Measurements from ENCODE around the gene CYP2B6.
"Not testable (repeated sequence)": the region's sequence is repeated elsewhere in the genome, so short reads cannot be mapped to it uniquely, and the experiment has no call there.

DNA sequence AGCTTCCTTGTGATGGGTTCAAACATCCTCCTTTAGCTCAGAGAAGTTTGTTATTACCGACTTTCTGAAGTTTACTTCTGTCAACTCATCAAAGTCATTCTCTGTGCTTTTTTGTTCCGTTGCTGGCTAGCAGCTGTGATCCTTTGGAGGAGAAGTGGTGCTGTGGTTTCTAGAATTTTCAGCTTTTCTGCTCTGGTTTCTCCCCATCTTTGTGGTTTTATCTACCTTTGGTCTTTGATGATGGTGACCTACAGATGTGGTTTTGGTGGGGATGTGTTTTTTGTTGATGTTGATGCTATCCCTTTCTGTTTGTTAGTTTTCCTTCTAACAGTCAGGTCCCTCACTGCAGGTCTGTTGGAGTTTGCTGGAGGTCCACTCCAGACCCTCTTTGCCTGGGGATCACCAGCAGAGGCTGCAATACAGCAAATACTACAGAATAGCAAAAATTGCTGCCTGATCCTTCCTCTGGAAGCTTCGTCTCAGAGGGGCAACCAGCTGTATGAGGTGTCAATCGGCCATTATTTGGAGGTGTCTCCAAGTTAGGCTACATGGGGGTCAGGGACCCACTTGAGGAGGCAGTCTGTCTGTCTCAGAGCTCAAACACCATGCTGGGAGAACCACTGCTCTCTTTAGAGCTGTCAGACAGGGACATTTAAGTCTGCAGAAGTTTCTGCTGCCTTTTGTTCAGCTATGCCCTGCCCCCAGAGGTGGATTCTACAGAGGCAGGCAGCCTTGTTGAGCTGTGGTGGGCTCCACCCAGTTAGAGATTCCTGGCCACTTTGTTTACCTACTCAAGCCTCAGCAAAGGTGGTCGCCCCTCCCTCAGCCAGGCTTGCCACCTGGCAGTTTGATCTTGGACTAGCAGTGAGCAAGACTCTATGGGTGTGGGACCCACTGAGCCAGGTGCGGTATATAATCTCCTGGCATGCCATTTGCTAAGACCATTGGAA lies 20.4 kb upstream of the CYP2B6 start:
- TF ChIP-seq EZH2phosphoT487 (IDR thresholded peaks at IDR 0.05; ENCODE audit: borderline replicate concordance); CTCF (conservative IDR thresholded peaks at IDR 0.05; ENCODE audit: low read length): not testable (repeated sequence)

All from Loucy (cell line).